HL-60 (cell line): ENCODE measurements around the gene FAM221A.

Experiments used
- GABPA ChIP-seq: IDR thresholded peaks from 2 replicates; pipeline ENCODE4 v1.6.1; 2012; ENCODE audit warnings: low read depth
- POLR2AphosphoS5 ChIP-seq: IDR thresholded peaks from 2 replicates; pipeline ENCODE4 v1.6.1; 2012; ENCODE audit warnings: low read depth
- REST ChIP-seq: IDR thresholded peaks from 2 replicates; pipeline ENCODE4 v1.6.1; 2012; ENCODE audit warnings: low read depth; ENCODE audit not compliant: insufficient replicate concordance
- SPI1 ChIP-seq: IDR thresholded peaks from 2 replicates; pipeline ENCODE4 v1.6.1; 2012; ENCODE audit warnings: low read depth, mild to moderate bottlenecking, borderline replicate concordance
- TF ChIP-seq, protein P1 (sequence below): IDR thresholded peaks from one replicate; pipeline ENCODE4 v1.5.1; 2011; ENCODE audit warnings: low read length, control low read depth, inconsistent platforms; ENCODE audit not compliant: insufficient read depth

- TF ChIP-seq POLR2AphosphoS5 (no peak), GABPA (no peak), REST (no peak), SPI1 (no peak)
- TF ChIP-seq, protein P1, sequence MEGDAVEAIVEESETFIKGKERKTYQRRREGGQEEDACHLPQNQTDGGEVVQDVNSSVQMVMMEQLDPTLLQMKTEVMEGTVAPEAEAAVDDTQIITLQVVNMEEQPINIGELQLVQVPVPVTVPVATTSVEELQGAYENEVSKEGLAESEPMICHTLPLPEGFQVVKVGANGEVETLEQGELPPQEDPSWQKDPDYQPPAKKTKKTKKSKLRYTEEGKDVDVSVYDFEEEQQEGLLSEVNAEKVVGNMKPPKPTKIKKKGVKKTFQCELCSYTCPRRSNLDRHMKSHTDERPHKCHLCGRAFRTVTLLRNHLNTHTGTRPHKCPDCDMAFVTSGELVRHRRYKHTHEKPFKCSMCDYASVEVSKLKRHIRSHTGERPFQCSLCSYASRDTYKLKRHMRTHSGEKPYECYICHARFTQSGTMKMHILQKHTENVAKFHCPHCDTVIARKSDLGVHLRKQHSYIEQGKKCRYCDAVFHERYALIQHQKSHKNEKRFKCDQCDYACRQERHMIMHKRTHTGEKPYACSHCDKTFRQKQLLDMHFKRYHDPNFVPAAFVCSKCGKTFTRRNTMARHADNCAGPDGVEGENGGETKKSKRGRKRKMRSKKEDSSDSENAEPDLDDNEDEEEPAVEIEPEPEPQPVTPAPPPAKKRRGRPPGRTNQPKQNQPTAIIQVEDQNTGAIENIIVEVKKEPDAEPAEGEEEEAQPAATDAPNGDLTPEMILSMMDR: no peak
Measured at GRCh38 chr7:23687011-23687410, 7.0 kb downstream of the FAM221A start.
